ENCODE measurements around the gene PTGER2. TPM values are rescaled to one million over a fixed set of nuclear protein-coding genes. Genes with fewer than 3 reads are reported as not detected.

PTGER2 gene
- total and polyA plus RNA-seq, 2 donors from 2014 or later: 3.4 to 10.0 TPM

DNA sequence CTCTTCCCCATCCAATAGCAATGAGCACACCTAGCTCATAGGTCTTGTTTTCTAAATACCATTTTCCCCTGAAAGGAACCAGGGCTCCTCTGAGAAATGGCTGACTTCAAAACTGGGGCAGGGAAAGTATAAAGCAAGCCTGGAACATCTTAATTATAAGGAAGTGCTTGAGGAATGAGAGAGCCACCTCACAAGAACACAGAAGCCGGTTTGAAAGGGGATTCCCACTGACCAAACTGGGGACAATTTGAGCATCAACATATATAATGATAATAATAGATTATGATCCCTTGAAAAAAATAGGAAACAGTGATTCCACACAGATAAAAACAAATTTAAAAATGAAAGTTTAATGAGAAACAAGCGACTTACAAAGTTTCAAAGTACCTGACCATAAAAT, 22.1 kb downstream of the PTGER2 start:
- Histone ChIP-seq H3K36me3 (ENCODE audit: control insufficient read depth in 2 of 3, insufficient read depth in 3 of 3, low read length in 3 of 3) (no peaks in the 10 kb centered on the region), H3K4me3 (ENCODE audit: low read length in 3 of 3) (no peak overlapping the region), H3K9me3 (ENCODE audit: control insufficient read depth in 2 of 3, insufficient read depth in 1 of 3, low read length in 3 of 3) (no peaks in the 10 kb centered on the region), H3K27me3 (ENCODE audit: control insufficient read depth, insufficient read depth, low read length) (no peaks in the 10 kb centered on the region), H3K27ac (ENCODE audit: low read depth in 2 of 2, low read length in 2 of 2) (no peak overlapping the region), H3K4me1 (ENCODE audit: control insufficient read depth in 2 of 3, insufficient read depth in 2 of 3, low read depth in 1 of 3, low read length in 3 of 3) (peaks cover 0 to 5% (median 3%) of the 10 kb centered on the region in 3 donors), H3K9ac (ENCODE audit: low read length in 3 of 3) (no peak overlapping the region)
- intact Hi-C loops (cut with DNase I): no loop called here
- no peak for FAIRE-seq
- no peak for DNase-seq
- TF ChIP-seq, protein P1, sequence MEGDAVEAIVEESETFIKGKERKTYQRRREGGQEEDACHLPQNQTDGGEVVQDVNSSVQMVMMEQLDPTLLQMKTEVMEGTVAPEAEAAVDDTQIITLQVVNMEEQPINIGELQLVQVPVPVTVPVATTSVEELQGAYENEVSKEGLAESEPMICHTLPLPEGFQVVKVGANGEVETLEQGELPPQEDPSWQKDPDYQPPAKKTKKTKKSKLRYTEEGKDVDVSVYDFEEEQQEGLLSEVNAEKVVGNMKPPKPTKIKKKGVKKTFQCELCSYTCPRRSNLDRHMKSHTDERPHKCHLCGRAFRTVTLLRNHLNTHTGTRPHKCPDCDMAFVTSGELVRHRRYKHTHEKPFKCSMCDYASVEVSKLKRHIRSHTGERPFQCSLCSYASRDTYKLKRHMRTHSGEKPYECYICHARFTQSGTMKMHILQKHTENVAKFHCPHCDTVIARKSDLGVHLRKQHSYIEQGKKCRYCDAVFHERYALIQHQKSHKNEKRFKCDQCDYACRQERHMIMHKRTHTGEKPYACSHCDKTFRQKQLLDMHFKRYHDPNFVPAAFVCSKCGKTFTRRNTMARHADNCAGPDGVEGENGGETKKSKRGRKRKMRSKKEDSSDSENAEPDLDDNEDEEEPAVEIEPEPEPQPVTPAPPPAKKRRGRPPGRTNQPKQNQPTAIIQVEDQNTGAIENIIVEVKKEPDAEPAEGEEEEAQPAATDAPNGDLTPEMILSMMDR (IDR thresholded peaks at IDR 0.05; ENCODE audit: borderline replicate concordance, extremely low read depth, insufficient read depth): no peak

DNA sequence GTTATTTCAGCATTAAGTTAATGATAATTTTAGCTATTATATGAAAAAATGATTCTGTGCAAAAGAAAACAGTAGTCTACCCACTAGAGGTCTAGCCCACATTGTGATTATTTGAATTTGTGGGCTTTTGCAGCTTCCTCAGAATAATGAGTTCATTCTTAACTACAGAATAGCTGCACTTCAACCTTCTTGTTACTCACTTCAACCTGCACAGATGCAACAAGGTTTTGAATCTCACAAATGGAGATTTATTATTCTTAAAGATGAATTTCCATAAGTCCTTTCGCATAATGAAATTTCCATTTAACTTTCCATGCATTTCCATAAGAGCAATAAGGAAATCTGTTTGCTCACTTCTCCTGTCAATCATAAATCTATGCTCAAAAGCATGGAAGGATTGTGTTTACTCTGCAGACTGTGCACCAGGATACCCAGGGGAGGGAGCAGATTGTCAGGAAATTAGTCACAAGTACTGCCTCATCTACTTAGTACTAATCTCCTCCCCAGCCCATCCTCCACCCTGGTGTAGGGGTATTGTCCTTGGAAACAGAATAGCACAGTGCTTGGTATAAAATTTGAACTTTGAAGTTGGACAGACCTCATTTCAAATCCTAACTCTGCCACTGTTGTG, 24.1 kb downstream of the PTGER2 start:
- H3K9ac ChIP-seq (ENCODE audit: low read length in 3 of 3): no peak overlapping the region
- DNase-seq (no peak), FAIRE-seq (no peak)
- no peak overlapping the region for H3K4me3 ChIP-seq (ENCODE audit: low read length in 3 of 3)
- TF ChIP-seq, protein P1 (IDR thresholded peaks at IDR 0.05; ENCODE audit: borderline replicate concordance, extremely low read depth, insufficient read depth): no peak
- H3K4me1 ChIP-seq (ENCODE audit: control insufficient read depth in 2 of 3, insufficient read depth in 2 of 3, low read depth in 1 of 3, low read length in 3 of 3): peaks cover 0 to 5% (median 4%) of the 10 kb centered on the region in 3 donors
- intact Hi-C loops (cut with DNase I): no loop called here
- H3K9me3 ChIP-seq (ENCODE audit: control insufficient read depth in 2 of 3, insufficient read depth in 1 of 3, low read length in 3 of 3): no peaks in the 10 kb centered on the region
- H3K36me3 ChIP-seq (ENCODE audit: control insufficient read depth in 2 of 3, insufficient read depth in 3 of 3, low read length in 3 of 3): no peaks in the 10 kb centered on the region
- no peak overlapping the region for H3K27ac ChIP-seq (ENCODE audit: low read depth in 2 of 2, low read length in 2 of 2)
- H3K27me3 ChIP-seq (ENCODE audit: control insufficient read depth, insufficient read depth, low read length): no peaks in the 10 kb centered on the region

DNA sequence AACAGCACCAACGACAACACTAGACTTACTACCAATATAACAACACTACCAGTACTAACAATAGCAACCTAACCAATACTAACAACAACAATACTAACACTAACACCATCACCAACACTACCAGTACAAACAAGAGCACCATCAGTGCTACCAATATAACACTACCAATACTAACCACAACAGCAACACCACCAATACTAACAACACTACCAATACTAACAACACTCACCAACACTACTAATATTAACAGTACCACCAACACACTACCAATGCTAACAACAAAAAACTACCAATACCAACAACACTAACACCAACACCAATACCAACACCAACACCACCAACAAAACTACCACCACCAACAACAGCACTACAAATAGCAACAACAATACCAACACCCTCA, 25.1 kb downstream of the PTGER2 start:
- no peak for FAIRE-seq
- DNase-seq: no peak
- Histone ChIP-seq H3K9me3 (ENCODE audit: control insufficient read depth in 2 of 3, insufficient read depth in 1 of 3, low read length in 3 of 3) (no peaks in the 10 kb centered on the region), H3K4me3 (ENCODE audit: low read length in 3 of 3) (no peak overlapping the region), H3K27me3 (ENCODE audit: control insufficient read depth, insufficient read depth, low read length) (no peaks in the 10 kb centered on the region), H3K27ac (ENCODE audit: low read depth in 2 of 2, low read length in 2 of 2) (no peak overlapping the region), H3K9ac (ENCODE audit: low read length in 3 of 3) (no peak overlapping the region), H3K4me1 (ENCODE audit: control insufficient read depth in 2 of 3, insufficient read depth in 2 of 3, low read depth in 1 of 3, low read length in 3 of 3) (peaks cover 0 to 2% (median 0%) of the 10 kb centered on the region in 3 donors), H3K36me3 (ENCODE audit: control insufficient read depth in 2 of 3, insufficient read depth in 3 of 3, low read length in 3 of 3) (no peaks in the 10 kb centered on the region)
- TF ChIP-seq, protein P1 (IDR thresholded peaks at IDR 0.05; ENCODE audit: borderline replicate concordance, extremely low read depth, insufficient read depth): no peak
- intact Hi-C loops (cut with DNase I): no loop called here

All from kidney (tissue), 14 donors.